Neutrophil (primary cell): ENCODE data around the gene PODXL2.

Experiments
- H3K27ac ChIP-seq: fragments of 200-600 bp; sonication (generic); 2 replicates; pipeline ENCODE4 v1.5.1; 2016; ENCODE audit warnings: mild to moderate bottlenecking, moderate library complexity
- H3K27me3 ChIP-seq: fragments of 200-600 bp; sonication (generic); 2 replicates; pipeline ENCODE4 v1.6.0; 2016; ENCODE audit warnings: mild to moderate bottlenecking
- H3K36me3 ChIP-seq: fragments of 200-600 bp; sonication (generic); 2 replicates; pipeline ENCODE4 v1.5.1; 2017
- H3K4me1 ChIP-seq, 2 experiments: fragments of 200-600 bp in 1 of 2; sonication (generic) in 1 of 2; 1 replicate in 1 of 2; 2 replicates in 1 of 2; pipeline versions ENCODE4 v1.5.1 to v1.6.1; 2013 to 2016; ENCODE audit warnings: low read depth in 1 of 2, low read length in 1 of 2, mild to moderate bottlenecking in 1 of 2, moderate library complexity in 1 of 2; ENCODE audit not compliant: control insufficient read depth in 1 of 2, insufficient read depth in 1 of 2
- H3K4me3 ChIP-seq, 2 experiments: fragments of 200-600 bp in 1 of 2; sonication (generic) in 1 of 2; 1 replicate in 1 of 2; 2 replicates in 1 of 2; pipeline ENCODE4 v1.5.1; 2013 to 2016; ENCODE audit warnings: low read depth in 1 of 2, low read length in 1 of 2, mild to moderate bottlenecking in 1 of 2, moderate library complexity in 1 of 2
- H3K9me3 ChIP-seq: fragments of 200-600 bp; sonication (generic); 2 replicates; pipeline ENCODE4 v1.5.1; 2016
- TF ChIP-seq, protein P1 (sequence below): fragments of 200-600 bp; sonication (generic); IDR thresholded peaks from 2 replicates; pipeline ENCODE4 v1.5.1; 2016; ENCODE audit warnings: antibody characterized with exemption

Gene PODXL2

DNA sequence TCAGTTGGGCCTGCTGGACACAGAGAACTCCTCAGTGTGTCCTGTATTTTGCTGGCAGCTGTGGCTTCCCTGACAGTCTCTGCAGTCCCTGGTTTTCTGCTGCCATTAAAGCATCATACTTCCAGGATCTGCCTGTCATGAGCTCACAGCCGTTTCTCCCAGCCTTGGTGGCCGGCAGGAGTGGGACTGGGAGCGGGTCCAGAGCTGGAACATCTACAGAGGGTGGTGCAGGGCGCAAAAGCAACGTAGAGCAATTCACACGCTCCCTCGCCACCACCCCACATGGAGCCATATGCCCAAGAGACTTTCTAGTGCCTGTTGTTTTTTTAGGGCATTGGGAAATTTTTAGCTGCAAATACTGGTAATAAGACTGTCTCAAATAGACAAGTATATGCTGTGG lies 77.3 kb downstream of the PODXL2 start:
- TF ChIP-seq, protein P1, sequence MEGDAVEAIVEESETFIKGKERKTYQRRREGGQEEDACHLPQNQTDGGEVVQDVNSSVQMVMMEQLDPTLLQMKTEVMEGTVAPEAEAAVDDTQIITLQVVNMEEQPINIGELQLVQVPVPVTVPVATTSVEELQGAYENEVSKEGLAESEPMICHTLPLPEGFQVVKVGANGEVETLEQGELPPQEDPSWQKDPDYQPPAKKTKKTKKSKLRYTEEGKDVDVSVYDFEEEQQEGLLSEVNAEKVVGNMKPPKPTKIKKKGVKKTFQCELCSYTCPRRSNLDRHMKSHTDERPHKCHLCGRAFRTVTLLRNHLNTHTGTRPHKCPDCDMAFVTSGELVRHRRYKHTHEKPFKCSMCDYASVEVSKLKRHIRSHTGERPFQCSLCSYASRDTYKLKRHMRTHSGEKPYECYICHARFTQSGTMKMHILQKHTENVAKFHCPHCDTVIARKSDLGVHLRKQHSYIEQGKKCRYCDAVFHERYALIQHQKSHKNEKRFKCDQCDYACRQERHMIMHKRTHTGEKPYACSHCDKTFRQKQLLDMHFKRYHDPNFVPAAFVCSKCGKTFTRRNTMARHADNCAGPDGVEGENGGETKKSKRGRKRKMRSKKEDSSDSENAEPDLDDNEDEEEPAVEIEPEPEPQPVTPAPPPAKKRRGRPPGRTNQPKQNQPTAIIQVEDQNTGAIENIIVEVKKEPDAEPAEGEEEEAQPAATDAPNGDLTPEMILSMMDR: no peak
- Histone ChIP-seq H3K36me3 (no peaks in the 10 kb centered on the region), H3K4me1 (peaks cover 7 to 8% of the 10 kb centered on the region in 2 experiments), H3K27ac (no peak overlapping the region), H3K4me3 (no peak overlapping the region), H3K27me3 (no peaks in the 10 kb centered on the region), H3K9me3 (no peaks in the 10 kb centered on the region)

DNA sequence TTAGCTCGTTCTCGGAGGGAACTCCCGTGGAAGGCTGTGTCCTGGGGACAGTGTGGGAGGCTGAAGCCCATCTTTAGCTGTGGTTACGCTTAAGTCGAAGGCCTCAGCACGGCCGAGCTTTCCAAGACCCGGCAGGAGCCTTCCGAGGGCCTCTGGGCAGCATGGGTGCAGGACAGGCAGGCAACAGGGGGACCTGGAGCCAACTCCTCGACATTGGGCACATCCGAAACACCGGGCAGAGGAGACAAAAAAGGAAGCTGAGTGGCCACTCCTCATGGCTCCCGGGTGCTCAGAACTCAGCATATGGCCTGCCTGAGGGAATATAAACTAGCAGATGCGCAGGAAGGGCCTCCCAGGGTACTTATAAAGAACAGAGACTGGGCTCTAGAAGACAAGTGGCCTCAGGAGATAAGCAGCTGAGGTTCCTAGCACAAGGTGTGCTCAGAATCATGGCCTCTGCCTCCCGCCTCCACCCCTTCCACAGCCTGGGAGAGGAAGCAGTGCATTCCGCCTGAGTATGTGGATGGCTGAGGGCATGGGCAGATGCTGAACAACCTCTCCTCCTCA lies 77.9 kb downstream of the PODXL2 start:
- TF ChIP-seq, protein P1: no peak

DNA sequence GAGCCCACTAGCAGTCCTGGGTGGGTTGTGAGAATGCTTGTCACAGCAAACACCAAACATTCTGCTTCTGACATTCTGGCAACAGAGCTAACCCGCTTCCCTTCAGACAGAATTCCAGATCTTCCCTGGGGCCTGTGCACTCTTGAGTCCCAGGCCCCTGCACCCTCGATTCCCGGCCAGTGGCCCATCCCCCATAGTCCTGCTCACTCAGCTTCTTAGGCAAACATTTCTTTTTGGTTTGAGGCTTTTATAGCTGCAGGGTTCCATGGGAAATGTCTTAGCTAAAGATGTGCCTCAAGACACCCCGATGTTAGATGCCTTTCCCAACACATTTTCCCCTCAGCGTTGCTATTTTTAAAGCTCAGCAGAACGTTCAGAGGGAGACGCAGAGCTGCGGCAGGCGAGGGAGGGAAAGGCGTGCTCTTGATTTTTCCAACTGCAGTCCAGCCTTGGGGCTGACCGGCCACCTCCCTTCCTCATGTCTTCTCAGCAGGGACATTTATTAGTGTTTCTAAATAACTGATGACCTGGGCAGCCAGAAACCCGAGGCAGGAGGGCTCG lies 78.9 kb downstream of the PODXL2 start:
- Histone ChIP-seq H3K4me1 (peaks cover 7% of the 10 kb centered on the region in 2 experiments), H3K9me3 (no peaks in the 10 kb centered on the region), H3K36me3 (peaks cover 1% of the 10 kb centered on the region), H3K27me3 (no peaks in the 10 kb centered on the region), H3K4me3 (no peak overlapping the region), H3K27ac (no peak overlapping the region)
- TF ChIP-seq, protein P1: no peak

More for the DNA sequence above, 77.9 kb downstream of the PODXL2 start:
- no peaks in the 10 kb centered on the region for H3K9me3 ChIP-seq
- H3K27ac ChIP-seq: no peak overlapping the region
- peaks cover 7 to 8% of the 10 kb centered on the region in 2 experiments for H3K4me1 ChIP-seq
- H3K4me3 ChIP-seq: no peak overlapping the region
- no peaks in the 10 kb centered on the region for H3K27me3 ChIP-seq
- no peaks in the 10 kb centered on the region for H3K36me3 ChIP-seq

DNA sequence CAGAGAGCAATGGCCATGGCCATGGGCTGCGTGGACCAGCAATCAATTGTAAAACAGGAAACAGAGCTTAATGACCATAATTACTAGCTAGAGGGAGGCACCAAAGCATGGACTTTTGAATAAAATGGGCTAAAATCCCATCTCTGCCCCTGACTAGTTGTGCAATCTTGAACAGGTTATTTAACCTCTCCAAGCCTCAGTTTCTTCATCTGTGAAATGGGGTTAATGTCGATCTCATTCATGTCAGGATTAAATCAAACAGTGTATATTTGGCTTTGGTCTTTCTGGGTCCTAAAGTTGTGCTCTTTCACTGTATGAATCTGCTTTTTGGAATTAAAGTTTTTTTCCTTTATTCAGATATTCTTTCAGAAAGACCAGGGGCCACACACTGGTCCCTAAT lies 79.9 kb downstream of the PODXL2 start:
- no peaks in the 10 kb centered on the region for H3K27me3 ChIP-seq
- H3K9me3 ChIP-seq: no peaks in the 10 kb centered on the region
- H3K4me1 ChIP-seq: no peaks in the 10 kb centered on the region
- TF ChIP-seq, protein P1: no peak
- no peak overlapping the region for H3K4me3 ChIP-seq
- H3K27ac ChIP-seq: no peak overlapping the region
- H3K36me3 ChIP-seq: peaks cover 4% of the 10 kb centered on the region

DNA sequence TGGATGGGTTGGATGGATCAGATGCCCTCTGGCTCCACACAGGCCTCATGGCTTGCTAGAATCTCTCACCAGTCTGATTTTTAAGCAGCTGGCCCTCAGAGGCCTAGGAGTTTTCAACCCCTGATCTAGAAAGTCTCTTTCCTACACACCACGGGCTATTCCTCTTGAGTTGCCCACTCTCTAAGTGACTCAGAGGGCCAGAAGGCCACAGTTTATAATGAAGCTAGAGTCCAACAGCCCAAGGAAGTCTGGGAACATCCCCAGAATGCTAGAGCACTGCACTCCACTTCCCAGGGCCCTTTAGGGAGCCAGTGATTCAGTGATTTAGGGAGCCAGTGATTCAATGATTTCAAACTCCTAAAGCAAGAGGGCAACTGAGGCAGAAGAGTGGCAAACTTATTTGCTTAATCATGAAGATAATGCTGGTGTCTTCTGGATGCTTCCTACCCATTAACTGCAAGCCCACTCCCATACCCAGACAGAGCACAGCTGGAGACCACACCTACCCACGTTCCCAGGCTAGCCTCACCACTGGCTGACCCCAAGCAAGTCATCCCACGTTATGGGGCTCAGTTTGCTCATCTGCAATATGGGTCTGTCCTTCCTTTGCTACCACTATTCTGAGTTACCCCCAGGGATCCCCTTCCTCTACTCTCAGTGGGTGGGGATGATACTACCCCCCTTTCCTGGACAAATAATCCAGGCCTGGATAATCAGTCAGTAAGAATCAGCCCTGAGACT lies 80.5 kb downstream of the PODXL2 start:
- Histone ChIP-seq H3K27ac (no peak overlapping the region), H3K27me3 (no peaks in the 10 kb centered on the region), H3K4me1 (no peaks in the 10 kb centered on the region), H3K36me3 (peaks cover 8% of the 10 kb centered on the region), H3K9me3 (no peaks in the 10 kb centered on the region), H3K4me3 (no peak overlapping the region)
- TF ChIP-seq, protein P1: no peak
